Colonic mucosa (tissue), 4 donors: Measurements from ENCODE around the gene TMEM92. TPM values are rescaled to one million over a fixed set of nuclear protein-coding genes. Genes with fewer than 3 reads are reported as not detected.

Experiments
- DNase-seq: peaks from one replicate; pipeline ENCODE4 v3.0.0-alpha.2; 2020
- H3K27ac ChIP-seq: fragments of 200-600 bp; one replicate; pipeline ENCODE4 v1.8.0; 2021
- H3K27me3 ChIP-seq: fragments of 200-600 bp; one replicate; pipeline ENCODE4 v1.8.0; 2021
- H3K36me3 ChIP-seq: fragments of 200-600 bp; one replicate; pipeline ENCODE4 v1.8.0; 2021
- H3K4me1 ChIP-seq: fragments of 200-600 bp; one replicate; pipeline ENCODE4 v1.8.0; 2021; ENCODE audit warnings: mild to moderate bottlenecking
- H3K4me3 ChIP-seq: fragments of 200-600 bp; one replicate; pipeline ENCODE4 v1.8.0; 2021
- H3K9ac ChIP-seq, 2 donors: one replicate each; pipeline ENCODE4 v1.7.0; 2013; ENCODE audit warnings: control low read depth in 2 of 2, low read depth in 2 of 2, low read length in 2 of 2
- H3K9me3 ChIP-seq: fragments of 200-600 bp; one replicate; pipeline ENCODE4 v1.8.0; 2021
- intact Hi-C: fragments of 100-400 bp; cut with DNase I; formaldehyde crosslinking; loops from one replicate; pipeline ENCODE4 v1.14.1; 2022
- total RNA-seq, 2 donors: library from RNA; stranded (reverse); fragmentation: NEBNext Ultra II Directional in 1 of 2; extraction: Animal tissue kit (Norgen Biotek cat#: 25700) in 1 of 2; gene quantifications; one replicate each; pipeline ENCODE4 v1.2.1, GENCODE V29; 2021
- TF ChIP-seq, protein P1 (sequence below): fragments of 200-600 bp; IDR thresholded peaks from one replicate; pipeline ENCODE4 v1.8.0; 2022; ENCODE audit warnings: antibody characterized with exemption, mild to moderate bottlenecking
- donor health status: healthy.
- donor health status: DM: no; HTN: no; CAD: no.
- donor health status: DM: no; HTN: no; CAD: no.

Gene TMEM92
- 10 to 100 TPM; 11.1 to 18.5 TPM for total RNA-seq

DNA sequence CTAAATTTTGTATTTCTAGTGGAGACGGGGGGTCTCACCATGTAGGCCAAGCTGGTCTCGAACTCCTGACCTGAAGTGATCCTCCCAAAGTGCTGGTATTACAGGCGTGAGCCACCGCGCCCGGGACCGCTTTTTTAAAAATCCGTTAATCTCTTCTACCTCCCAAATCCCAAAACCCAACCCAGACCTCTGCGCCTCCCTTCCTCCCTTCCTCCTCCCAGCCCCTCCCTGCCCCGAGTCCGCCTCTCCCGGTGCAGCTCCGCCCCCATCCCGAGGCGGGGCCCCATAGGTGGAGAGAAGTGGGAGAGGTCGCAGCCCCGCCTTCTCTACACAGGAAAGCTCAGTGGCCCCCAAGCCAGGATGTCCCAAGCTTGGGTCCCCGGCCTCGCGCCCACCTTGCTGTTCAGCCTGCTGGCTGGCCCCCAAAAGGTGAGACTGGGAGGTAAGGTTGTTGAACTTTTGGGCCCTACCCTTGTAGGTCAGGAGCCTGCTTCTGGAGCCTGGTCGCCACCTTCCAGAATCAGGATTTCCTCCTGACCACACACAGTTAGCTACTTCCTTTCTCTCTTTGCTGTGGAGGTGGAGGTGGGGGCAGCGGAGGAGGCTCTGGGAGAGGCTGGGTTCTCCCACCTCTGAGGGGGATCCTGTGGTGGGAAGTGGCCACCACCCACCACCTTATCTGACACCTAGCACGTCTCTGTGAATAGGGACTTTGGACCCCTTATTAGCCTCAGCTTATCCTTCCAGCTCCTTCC lies at the start of gene TMEM92:
TMEM92 (plus strand) TSS at position 325 of the 755 bp plus-strand sequence; CDS start at position 361, 36 bp downstream.
- Histone ChIP-seq H3K4me1 (peaks cover 4% of the 10 kb centered on the region), H3K9me3 (no peaks in the 10 kb centered on the region), H3K36me3 (no peaks in the 10 kb centered on the region), H3K27me3 (no peaks in the 10 kb centered on the region), H3K9ac (peak within 1 kb of the TSS; percentile 17 to 32), H3K4me3 (peak within 1 kb of the TSS; percentile 54), H3K27ac (peak within 1 kb of the TSS; percentile 47)
- intact Hi-C loops = no loop called here
- TF ChIP-seq, protein P1, sequence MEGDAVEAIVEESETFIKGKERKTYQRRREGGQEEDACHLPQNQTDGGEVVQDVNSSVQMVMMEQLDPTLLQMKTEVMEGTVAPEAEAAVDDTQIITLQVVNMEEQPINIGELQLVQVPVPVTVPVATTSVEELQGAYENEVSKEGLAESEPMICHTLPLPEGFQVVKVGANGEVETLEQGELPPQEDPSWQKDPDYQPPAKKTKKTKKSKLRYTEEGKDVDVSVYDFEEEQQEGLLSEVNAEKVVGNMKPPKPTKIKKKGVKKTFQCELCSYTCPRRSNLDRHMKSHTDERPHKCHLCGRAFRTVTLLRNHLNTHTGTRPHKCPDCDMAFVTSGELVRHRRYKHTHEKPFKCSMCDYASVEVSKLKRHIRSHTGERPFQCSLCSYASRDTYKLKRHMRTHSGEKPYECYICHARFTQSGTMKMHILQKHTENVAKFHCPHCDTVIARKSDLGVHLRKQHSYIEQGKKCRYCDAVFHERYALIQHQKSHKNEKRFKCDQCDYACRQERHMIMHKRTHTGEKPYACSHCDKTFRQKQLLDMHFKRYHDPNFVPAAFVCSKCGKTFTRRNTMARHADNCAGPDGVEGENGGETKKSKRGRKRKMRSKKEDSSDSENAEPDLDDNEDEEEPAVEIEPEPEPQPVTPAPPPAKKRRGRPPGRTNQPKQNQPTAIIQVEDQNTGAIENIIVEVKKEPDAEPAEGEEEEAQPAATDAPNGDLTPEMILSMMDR = no peak
- peak; percentile 91 for DNase-seq

DNA sequence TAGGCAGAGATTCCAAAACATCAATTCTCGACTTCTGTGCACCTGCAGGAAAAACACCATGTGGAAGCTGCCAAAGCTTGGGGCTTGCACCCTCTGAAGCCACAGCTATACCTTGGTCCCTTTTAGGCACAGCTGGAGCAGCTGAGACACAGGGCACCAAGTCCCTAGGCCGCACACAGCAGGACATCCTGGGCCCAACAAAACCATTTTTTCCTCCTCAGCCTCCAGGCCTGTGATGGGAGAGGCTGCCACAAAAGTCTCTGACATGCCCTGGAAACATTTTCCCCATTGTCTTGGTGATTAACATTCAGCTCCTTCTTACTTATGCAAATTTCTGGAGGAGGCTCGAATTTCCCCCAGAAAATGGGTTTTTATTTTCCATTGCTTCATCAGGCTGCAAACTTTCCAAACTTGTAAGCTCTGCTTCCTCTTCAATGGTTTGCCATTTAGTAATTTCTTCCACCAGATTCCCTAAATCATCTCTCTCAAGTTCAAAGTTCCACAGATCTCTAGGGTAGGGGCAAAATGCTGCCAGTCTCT lies 48.5 kb upstream of the TMEM92 start:
- Histone ChIP-seq H3K9ac (no peak overlapping the region), H3K36me3 (no peaks in the 10 kb centered on the region), H3K9me3 (no peaks in the 10 kb centered on the region), H3K4me3 (no peak overlapping the region), H3K27ac (no peak overlapping the region), H3K4me1 (no peaks in the 10 kb centered on the region), H3K27me3 (no peaks in the 10 kb centered on the region)
- intact Hi-C loops = no loop called here
- DNase-seq = no peak
- TF ChIP-seq, protein P1 = no peak

DNA sequence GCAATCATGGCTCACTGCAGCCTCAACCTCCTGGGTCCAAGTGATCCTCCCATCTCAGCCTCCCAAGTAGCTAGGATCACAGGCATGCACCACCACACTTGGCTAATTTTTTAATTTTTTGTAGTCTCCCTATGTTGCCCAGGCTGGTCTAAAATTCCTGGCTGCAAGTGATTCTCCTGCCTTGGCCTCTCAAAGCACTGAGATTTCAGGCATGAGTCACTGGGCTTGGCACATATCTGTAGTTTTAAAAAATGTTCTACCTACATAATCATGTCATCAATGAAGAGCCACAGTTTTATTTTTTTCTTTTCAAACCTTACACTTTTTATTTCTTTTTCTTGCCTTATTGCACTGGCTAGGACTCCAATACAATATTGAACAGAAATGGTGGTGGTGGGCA lies 39.7 kb upstream of the TMEM92 start:
- H3K27ac ChIP-seq = no peak overlapping the region
- no peak overlapping the region for H3K4me3 ChIP-seq
- DNase-seq = no peak
- TF ChIP-seq, protein P1 = no peak
- H3K36me3 ChIP-seq = no peaks in the 10 kb centered on the region
- intact Hi-C loops = no loop called here
- H3K4me1 ChIP-seq = no peaks in the 10 kb centered on the region
- no peaks in the 10 kb centered on the region for H3K9me3 ChIP-seq
- no peaks in the 10 kb centered on the region for H3K27me3 ChIP-seq
- H3K9ac ChIP-seq = no peak overlapping the region

DNA sequence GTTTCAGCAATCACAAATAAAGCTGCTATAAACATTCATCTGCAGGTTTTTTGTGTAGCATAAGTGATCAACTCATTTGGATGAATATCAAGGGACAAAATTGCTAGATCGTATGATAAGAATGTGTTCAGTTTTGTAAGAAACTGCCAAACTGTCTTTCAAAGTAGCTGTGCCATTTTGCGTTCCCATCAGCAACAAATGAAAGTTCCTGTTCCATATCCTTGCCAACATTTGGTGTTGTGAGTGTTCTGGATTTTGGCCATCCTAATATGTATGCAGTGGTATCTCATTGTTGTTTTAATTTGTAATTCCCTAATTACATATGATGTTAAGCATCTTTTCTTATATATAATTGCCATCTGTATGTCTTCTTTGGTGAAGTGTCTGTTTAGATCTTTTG lies 36.4 kb upstream of the TMEM92 start:
- H3K27me3 ChIP-seq = no peaks in the 10 kb centered on the region
- intact Hi-C loops = no loop called here
- no peaks in the 10 kb centered on the region for H3K9me3 ChIP-seq
- no peaks in the 10 kb centered on the region for H3K4me1 ChIP-seq
- DNase-seq = no peak
- H3K27ac ChIP-seq = no peak overlapping the region
- no peak overlapping the region for H3K4me3 ChIP-seq
- no peak overlapping the region for H3K9ac ChIP-seq
- TF ChIP-seq, protein P1 = no peak
- no peaks in the 10 kb centered on the region for H3K36me3 ChIP-seq

DNA sequence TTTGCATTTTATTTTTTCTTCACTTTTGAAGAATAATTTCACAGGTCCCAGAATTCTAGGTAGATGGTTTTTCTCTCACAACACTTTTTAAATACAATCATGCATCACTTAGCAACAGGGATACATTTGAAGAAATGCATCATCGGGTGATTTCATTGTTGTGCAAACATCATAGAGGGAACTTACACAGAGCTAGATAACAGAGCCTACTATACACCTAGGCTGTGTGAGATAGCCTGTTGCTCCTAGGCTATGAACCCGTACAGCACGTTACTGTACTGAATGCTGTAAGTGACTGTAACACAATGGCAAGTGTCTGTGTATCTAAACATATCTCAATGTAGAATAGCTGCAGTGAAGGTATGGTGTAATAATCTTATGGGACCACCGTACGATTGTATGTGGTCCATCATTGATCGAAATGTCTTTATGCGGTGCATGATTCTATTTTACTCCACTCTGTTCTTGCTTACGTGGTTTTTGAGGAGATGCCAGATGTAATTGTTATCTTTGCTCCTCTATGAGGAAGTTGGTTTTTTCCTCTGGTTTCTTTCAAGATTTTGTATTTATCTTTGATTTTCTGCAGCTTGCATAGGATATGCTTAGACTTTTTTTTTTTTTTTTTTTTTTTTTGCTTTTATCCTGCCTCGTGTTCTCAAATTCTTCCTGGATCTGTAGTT lies 35.5 kb upstream of the TMEM92 start:
- no peak overlapping the region for H3K9ac ChIP-seq
- H3K4me1 ChIP-seq = no peaks in the 10 kb centered on the region
- no peaks in the 10 kb centered on the region for H3K36me3 ChIP-seq
- H3K27ac ChIP-seq = no peak overlapping the region
- H3K9me3 ChIP-seq = no peaks in the 10 kb centered on the region
- H3K4me3 ChIP-seq = no peak overlapping the region
- intact Hi-C loops = no loop called here
- H3K27me3 ChIP-seq = no peaks in the 10 kb centered on the region
- TF ChIP-seq, protein P1 = no peak
- DNase-seq = no peak
